B cell (primary cell): Measurements from ENCODE around the gene LRIG1. TPM values are rescaled to one million over a fixed set of nuclear protein-coding genes. Genes with fewer than 3 reads are reported as not detected.

Source experiments
- ATAC-seq: fragments of 200-7000 bp; cut with Tn5 transposase; one replicate; pipeline ENCODE4 v1.10.0; 2021; ENCODE audit warnings: low read depth, mild to moderate bottlenecking, moderate number of reproducible peaks, moderate library complexity
- CTCF ChIA-PET: fragments of 350-600 bp; sonication (Branson Sonifier 250); formaldehyde crosslinking; loops from one replicate; lab custom pipeline; 2021; ENCODE audit warnings: antibody characterized with exemption, inconsistent platforms; lab: Charles Lee
- POLR2A ChIA-PET: fragments of 350-600 bp; sonication (Branson Sonifier 250); formaldehyde crosslinking; loops from one replicate; lab custom pipeline; 2021; ENCODE audit warnings: antibody characterized with exemption; lab: Charles Lee
- DNase-seq: peaks from one replicate; pipeline ENCODE4 v3.0.0; 2013
- H2AFZ ChIP-seq: 2 replicates; pipeline ENCODE4 v1.6.1; 2012; ENCODE audit warnings: mild to moderate bottlenecking, low read depth, low read length; ENCODE audit not compliant: insufficient read depth, poor library complexity, severe bottlenecking
- H3K27ac ChIP-seq, 2 donors: 1 replicate in 1 of 2; 2 replicates in 1 of 2; pipeline ENCODE4 v1.5.1; 2012 to 2013; ENCODE audit warnings: low read length in 2 of 2, mild to moderate bottlenecking in 2 of 2, moderate library complexity in 1 of 2
- H3K27me3 ChIP-seq, 4 experiments: fragments of 200-600 bp in 1 of 4; sonication (generic) in 1 of 4; replicated peaks in 1 of 4; 1 replicate in 2 of 4; 2 replicates in 2 of 4; pipeline versions ENCODE4 v1.6.1 to v1.7.0; 2013 to 2016; ENCODE audit warnings: low read length in 3 of 4, mild to moderate bottlenecking in 2 of 4, mixed read lengths in 1 of 4, moderate library complexity in 1 of 4; ENCODE audit not compliant: insufficient read depth in 4 of 4, control insufficient read depth in 3 of 4; ENCODE audit errors: control extremely low read depth in 1 of 4
- H3K36me3 ChIP-seq, 2 experiments: replicated peaks in 1 of 2; 1 replicate in 1 of 2; 2 replicates in 1 of 2; pipeline versions ENCODE4 v1.6.1 to v1.7.1; 2013; ENCODE audit warnings: low read length in 1 of 2; ENCODE audit not compliant: insufficient read depth in 2 of 2, control insufficient read depth in 1 of 2; ENCODE audit errors: control extremely low read depth in 1 of 2, extremely low read depth in 1 of 2
- H3K4me1 ChIP-seq, 2 donors: fragments of 200-600 bp in 1 of 2; sonication (generic) in 1 of 2; 1 replicate in 1 of 2; 2 replicates in 1 of 2; pipeline versions ENCODE4 v1.5.1 to v1.6.1; 2013 to 2017; ENCODE audit warnings: low read length in 2 of 2; ENCODE audit not compliant: control insufficient read depth in 2 of 2, insufficient read depth in 2 of 2
- H3K4me2 ChIP-seq: replicated peaks from 2 replicates; pipeline ENCODE3; 2012; ENCODE audit warnings: mild to moderate bottlenecking, low read depth, low read length; ENCODE audit not compliant: poor library complexity, severe bottlenecking
- H3K4me3 ChIP-seq, 5 experiments: fragments of 200-600 bp in 1 of 5; sonication (generic) in 1 of 5; 1 replicate in 3 of 5; 2 replicates in 2 of 5; pipeline versions ENCODE4 v1.5.1 to v1.7.0; 2011 to 2016; ENCODE audit warnings: low read length in 4 of 5, mild to moderate bottlenecking in 4 of 5, low read depth in 2 of 5, control low read depth in 1 of 5, moderate library complexity in 1 of 5; ENCODE audit not compliant: insufficient read depth in 1 of 5; ENCODE audit errors: control extremely low read depth in 1 of 5, extremely low read depth in 1 of 5
- H3K79me2 ChIP-seq: fragments of 200-600 bp; sonication (generic); one replicate; pipeline ENCODE4 v1.6.0; 2016; ENCODE audit warnings: low read length; ENCODE audit not compliant: control insufficient read depth, insufficient read depth
- H3K9ac ChIP-seq: fragments of 200-600 bp; sonication (generic); 2 replicates; pipeline ENCODE4 v1.6.1; 2017; ENCODE audit warnings: mild to moderate bottlenecking, low read length, moderate library complexity
- H3K9me3 ChIP-seq, 3 donors: one replicate each; pipeline versions ENCODE4 v1.6.1 to v1.7.1; 2013; ENCODE audit warnings: low read length in 2 of 3; ENCODE audit not compliant: control insufficient read depth in 2 of 3, insufficient read depth in 1 of 3; ENCODE audit errors: control extremely low read depth in 1 of 3
- H4K20me1 ChIP-seq: 2 replicates; pipeline ENCODE4 v1.6.0; 2012; ENCODE audit warnings: mild to moderate bottlenecking, low read length; ENCODE audit not compliant: insufficient read depth, control insufficient read depth, poor library complexity, severe bottlenecking
- H3K27ac Mint-ChIP-seq: one replicate; pipeline ENCODE4 v1.8.0; 2021; ENCODE audit warnings: mixed read lengths
- H3K27me3 Mint-ChIP-seq: one replicate; pipeline ENCODE4 v1.8.0; 2021; ENCODE audit warnings: mixed read lengths
- H3K4me1 Mint-ChIP-seq: one replicate; pipeline ENCODE4 v1.8.0; 2021; ENCODE audit warnings: mixed read lengths
- H3K4me3 Mint-ChIP-seq: one replicate; pipeline ENCODE4 v1.8.0; 2021; ENCODE audit warnings: mixed read lengths
- H3K9me3 Mint-ChIP-seq: one replicate; pipeline ENCODE4 v1.8.0; 2022; ENCODE audit warnings: mixed read lengths; ENCODE audit not compliant: insufficient read depth
- EZH2 ChIP-seq: IDR thresholded peaks from 2 replicates; pipeline ENCODE4 v1.6.1; 2012; ENCODE audit warnings: borderline replicate concordance, low read depth, mild to moderate bottlenecking, moderate library complexity, low read length; ENCODE audit not compliant: insufficient read depth, poor library complexity, severe bottlenecking
- WGBS: methylation state at CpG from one replicate; pipeline ENCODE4 v1.1.5; 2013; ENCODE audit warnings: missing lambda C conversion rate; ENCODE audit not compliant: insufficient coverage; 5-methylcytosine and 5-hydroxymethylcytosine counted together
- intact Hi-C: fragments of 100-400 bp; cut with micrococcal nuclease; formaldehyde crosslinking; loops from one replicate; pipeline ENCODE4 v1.10.0; 2022
- polyA plus RNA-seq: library from polyadenylated mRNA; depleted of rRNA; stranded (reverse); fragments of >200 nt; gene quantifications from 2 replicates; pipeline ENCODE4 v1.2.3, GENCODE V29; 2012
- total RNA-seq, 2 donors: library from RNA; stranded (reverse); fragments of 120-200 nt in 1 of 2; gene quantifications; 1 replicate in 1 of 2; 2 replicates in 1 of 2; pipeline versions ENCODE4 v1.2.3 to v1.2.4, GENCODE V29; 2013 to 2022
- TF ChIP-seq, protein P1 (sequence below): fragments of 200-600 bp; IDR thresholded peaks from one replicate; pipeline ENCODE4 v1.8.0; 2022; ENCODE audit warnings: antibody characterized with exemption, mild to moderate bottlenecking

Gene LRIG1
- total and polyA plus RNA-seq, 2 donors (not counting 1 experiment from before 2014, with no cell fraction given): 9.2 to 12.4 TPM

DNA sequence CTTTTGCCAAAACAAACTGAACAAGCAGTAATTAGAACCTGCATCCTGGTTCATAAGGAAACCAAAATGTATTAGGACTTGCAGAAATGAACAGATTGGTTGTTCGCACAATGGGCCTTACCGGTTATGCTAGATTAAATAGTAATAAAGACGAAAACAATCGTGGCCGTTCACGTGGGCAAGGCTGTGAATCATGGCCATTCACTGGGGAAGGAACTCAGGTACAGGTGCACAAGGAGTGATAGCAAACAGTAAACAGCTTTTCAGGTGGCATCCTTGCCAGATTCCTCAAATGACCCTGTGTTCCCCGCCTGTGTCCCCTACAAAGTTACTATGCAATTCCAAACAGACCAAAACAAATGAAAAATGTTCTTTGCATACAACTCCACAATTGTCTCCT is 8.2 kb downstream of the LRIG1 start:
- ChIA-PET POLR2A (no interaction called here), CTCF (interaction anchor here (1.1 kb wide), 2 partner anchors 19 to 323 kb away, joined by 3 read pairs; no protein-coding TSS in a partner anchor)
- H3K4me1 Mint-ChIP-seq: peaks cover 18% of the 10 kb centered on the region
- intact Hi-C loops: no loop called here
- peaks cover 40% of the 10 kb centered on the region for H3K27me3 Mint-ChIP-seq
- ATAC-seq: no peak
- Histone ChIP-seq H2AFZ (no peak overlapping the region), H3K79me2 (peaks cover 4% of the 10 kb centered on the region), H4K20me1 (no peaks in the 10 kb centered on the region), H3K36me3 (no peaks in the 10 kb centered on the region), H3K4me2 (no peak overlapping the region), H3K9ac (no peak overlapping the region), H3K27ac (no peak overlapping the region), H3K4me3 (no peak overlapping the region), H3K27me3 (peaks cover 0 to 10% (median 2%) of the 10 kb centered on the region in 4 experiments), H3K9me3 (no peaks in the 10 kb centered on the region), H3K4me1 (peaks cover 8 to 9% of the 10 kb centered on the region in 2 donors)
- TF ChIP-seq EZH2: no peak
- TF ChIP-seq, protein P1, sequence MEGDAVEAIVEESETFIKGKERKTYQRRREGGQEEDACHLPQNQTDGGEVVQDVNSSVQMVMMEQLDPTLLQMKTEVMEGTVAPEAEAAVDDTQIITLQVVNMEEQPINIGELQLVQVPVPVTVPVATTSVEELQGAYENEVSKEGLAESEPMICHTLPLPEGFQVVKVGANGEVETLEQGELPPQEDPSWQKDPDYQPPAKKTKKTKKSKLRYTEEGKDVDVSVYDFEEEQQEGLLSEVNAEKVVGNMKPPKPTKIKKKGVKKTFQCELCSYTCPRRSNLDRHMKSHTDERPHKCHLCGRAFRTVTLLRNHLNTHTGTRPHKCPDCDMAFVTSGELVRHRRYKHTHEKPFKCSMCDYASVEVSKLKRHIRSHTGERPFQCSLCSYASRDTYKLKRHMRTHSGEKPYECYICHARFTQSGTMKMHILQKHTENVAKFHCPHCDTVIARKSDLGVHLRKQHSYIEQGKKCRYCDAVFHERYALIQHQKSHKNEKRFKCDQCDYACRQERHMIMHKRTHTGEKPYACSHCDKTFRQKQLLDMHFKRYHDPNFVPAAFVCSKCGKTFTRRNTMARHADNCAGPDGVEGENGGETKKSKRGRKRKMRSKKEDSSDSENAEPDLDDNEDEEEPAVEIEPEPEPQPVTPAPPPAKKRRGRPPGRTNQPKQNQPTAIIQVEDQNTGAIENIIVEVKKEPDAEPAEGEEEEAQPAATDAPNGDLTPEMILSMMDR: no peak
- no peak overlapping the region for H3K27ac Mint-ChIP-seq
- H3K9me3 Mint-ChIP-seq: no peaks in the 10 kb centered on the region
- no peak overlapping the region for H3K4me3 Mint-ChIP-seq
- 68% methylated on average over 6 of the region's 7 CpGs for WGBS
- no peak for DNase-seq

DNA sequence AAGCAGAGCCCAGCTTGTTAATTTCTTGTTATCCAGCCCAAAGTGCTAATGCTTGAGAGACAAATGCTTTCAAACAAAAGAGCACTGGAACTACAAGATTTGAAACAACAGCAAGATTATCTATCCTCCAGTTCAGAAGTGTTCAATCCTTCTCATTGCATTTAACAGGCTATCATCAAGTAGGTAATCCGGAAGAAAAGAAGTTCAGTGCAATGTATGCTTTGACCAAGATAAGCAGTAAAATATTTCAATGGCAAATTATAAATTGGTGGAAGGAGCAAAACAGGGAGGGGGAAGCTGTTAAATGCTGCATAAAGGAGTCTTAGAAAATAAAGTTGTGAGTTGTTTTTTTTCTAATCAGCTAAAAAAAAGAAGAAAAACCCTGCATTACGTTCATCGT is 8.8 kb downstream of the LRIG1 start:
- peaks cover 8 to 9% of the 10 kb centered on the region in 2 donors for H3K4me1 ChIP-seq

More for the DNA sequence above, 8.8 kb downstream of the LRIG1 start:
- POLR2A ChIA-PET: no interaction called here
- Mint-ChIP-seq H3K4me1 (peaks cover 18% of the 10 kb centered on the region), H3K9me3 (no peaks in the 10 kb centered on the region), H3K27ac (no peak overlapping the region), H3K4me3 (no peak overlapping the region), H3K27me3 (peaks cover 42% of the 10 kb centered on the region)
- TF ChIP-seq EZH2: no peak
- TF ChIP-seq, protein P1: no peak
- CTCF ChIA-PET: interaction anchor here (1.0 to 2.2 kb wide), 4 partner anchors 9 to 323 kb away, joined by 3 to 9 read pairs (median 4); no protein-coding TSS in a partner anchor
- H3K9me3 ChIP-seq: no peaks in the 10 kb centered on the region
- H3K9ac ChIP-seq: no peak overlapping the region
- no CpG with 5 or more reads among the region's 3 CpGs for WGBS
- H3K4me2 ChIP-seq: no peak overlapping the region
- H3K4me3 ChIP-seq: no peak overlapping the region
- DNase-seq (no peak), ATAC-seq (no peak)
- H3K27ac ChIP-seq: no peak overlapping the region
- H3K36me3 ChIP-seq: no peaks in the 10 kb centered on the region
- peaks cover 0 to 10% (median 0%) of the 10 kb centered on the region in 4 experiments for H3K27me3 ChIP-seq
- peaks cover 4% of the 10 kb centered on the region for H3K79me2 ChIP-seq
- H4K20me1 ChIP-seq: no peaks in the 10 kb centered on the region
- H2AFZ ChIP-seq: no peak overlapping the region
- intact Hi-C loops: no loop called here
